WI38 (cell line): ENCODE measurements around the gene NPPC.
"Not testable (repeated sequence)": the region's sequence is repeated elsewhere in the genome, so short reads cannot be mapped to it uniquely, and the experiment has no call there.

Experiments used
- H3K4me3 ChIP-seq: 2 replicates; pipeline ENCODE4 v1.5.1; 2011; ENCODE audit warnings: low read depth, mild to moderate bottlenecking, control low read depth, low read length
- CTCF ChIP-seq: IDR thresholded peaks from 2 replicates; pipeline ENCODE4 v1.5.1; 2012; ENCODE audit warnings: low read depth, mild to moderate bottlenecking, control low read depth, low read length

Gene NPPC

DNA sequence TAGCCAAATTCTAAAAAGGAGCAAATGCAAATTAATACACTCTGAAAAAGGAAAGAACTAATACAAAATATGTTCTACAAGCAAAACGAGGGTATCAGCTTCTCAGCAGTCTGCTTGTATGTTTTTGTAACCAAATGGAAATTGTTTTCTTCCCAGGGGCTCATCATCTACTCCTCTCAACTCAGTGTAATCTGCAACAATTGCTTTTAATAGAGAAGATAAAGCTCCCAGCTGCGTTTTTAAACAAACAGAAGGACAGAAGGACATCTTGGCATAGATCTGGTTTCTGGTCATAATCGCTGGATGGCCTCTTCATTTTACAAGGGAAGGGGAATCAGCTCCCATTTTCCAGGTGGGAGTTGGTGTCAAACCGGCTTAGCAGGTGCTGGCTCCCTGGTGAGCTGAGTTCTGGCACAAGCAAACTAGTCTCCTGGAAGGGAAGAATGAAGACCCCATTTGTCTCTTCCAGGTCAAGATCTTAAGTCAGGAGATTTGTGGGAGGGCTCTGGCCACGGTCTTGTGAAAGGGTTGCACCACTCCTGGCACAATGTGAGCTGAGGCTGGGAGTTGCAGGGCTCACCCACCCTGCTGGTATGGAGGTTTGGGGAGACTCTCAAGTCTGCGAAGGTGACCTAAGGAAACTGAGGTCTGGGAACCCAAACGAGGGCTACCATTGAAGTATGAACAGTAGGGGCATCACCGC, 41.6 kb downstream of the NPPC start:
- TF ChIP-seq CTCF = no peak
- no peak overlapping the region for H3K4me3 ChIP-seq

DNA sequence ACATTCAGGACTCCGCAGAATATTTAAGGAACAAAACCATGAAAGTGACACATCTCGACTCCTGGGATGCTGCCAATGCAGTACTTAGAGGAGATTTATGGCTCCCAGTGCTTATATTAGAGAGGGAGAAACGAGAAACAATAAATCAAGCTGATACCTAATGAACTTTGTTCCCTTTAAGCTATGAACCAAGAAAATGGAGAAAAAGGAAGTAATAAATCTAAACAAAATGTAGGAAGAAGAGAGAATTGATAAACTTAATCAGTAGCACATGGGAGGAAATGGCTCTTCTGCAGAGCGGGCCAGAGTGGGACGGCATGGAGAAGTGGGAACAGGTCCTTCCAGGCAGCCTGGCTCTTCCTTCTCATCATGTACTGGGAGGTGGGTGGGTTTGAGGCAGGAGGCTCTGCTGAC, 42.7 kb downstream of the NPPC start:
- H3K4me3 ChIP-seq = no peak overlapping the region
- no peak for TF ChIP-seq CTCF

- TF ChIP-seq CTCF = no peak
- no peak overlapping the region for H3K4me3 ChIP-seq
Measured at GRCh38 chr2:231882646-231883045, 43.5 kb downstream of the NPPC start.

- not testable (repeated sequence) for H3K4me3 ChIP-seq
Measured at GRCh38 chr2:231880371-231880770, 45.8 kb downstream of the NPPC start.

DNA sequence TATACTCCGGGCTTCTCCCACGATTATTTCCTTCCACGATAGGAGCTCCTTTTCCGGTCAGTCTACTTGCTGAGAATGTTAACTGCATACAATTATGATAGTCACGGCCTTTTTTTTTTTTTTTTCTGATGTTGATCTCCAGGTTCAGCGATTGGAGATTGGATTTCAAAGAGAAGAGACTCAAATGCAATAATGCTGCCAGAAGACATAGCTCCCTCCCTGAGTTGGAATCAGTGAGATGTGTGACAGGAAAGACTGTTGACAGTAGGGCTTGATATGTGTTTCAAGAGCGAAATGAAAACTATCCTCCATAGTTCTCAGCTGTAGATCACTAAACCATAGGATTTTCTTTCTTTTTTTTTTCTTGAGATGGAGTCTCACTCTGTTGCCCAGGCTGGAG, 47.0 kb downstream of the NPPC start:
- H3K4me3 ChIP-seq = no peak overlapping the region
- no peak for TF ChIP-seq CTCF

- H3K4me3 ChIP-seq = no peak overlapping the region
- TF ChIP-seq CTCF = no peak
Measured at GRCh38 chr2:231877533-231878456, 48.4 kb downstream of the NPPC start.

GRCh38 chr2:231874944-231875343, 51.3 kb downstream of the NPPC start:
- TF ChIP-seq CTCF = no peak
- no peak overlapping the region for H3K4me3 ChIP-seq
